ENCODE measurements around the gene FOXP1. TPM values are rescaled to one million over a fixed set of nuclear protein-coding genes. Genes with fewer than 3 reads are reported as not detected.

Gene FOXP1
- total and polyA plus RNA-seq, 2 of the 13 experiments (the other 11 are each of a cell fraction or from before 2014, with no cell fraction given) = 40.4 to 59.0 TPM

- TF ChIP-seq SIN3A (IDR thresholded peaks at IDR 0.05; ENCODE audit: borderline replicate concordance, low read depth, low read length) (peak; percentile 25; the same call in 1 of the 2 replicates), STAT5B (CRISPR knock-in tag; IDR thresholded peaks at IDR 0.05) (no peak), ZNF160 (CRISPR knock-in tag; IDR thresholded peaks at IDR 0.05) (no peak), POLR2AphosphoS2 (IDR thresholded peaks at IDR 0.05; ENCODE audit: low read depth, low read length) (no peak), KDM2A (CRISPR knock-in tag; IDR thresholded peaks at IDR 0.05; ENCODE audit: borderline replicate concordance, low read depth) (0 out of 2 replicates have a peak, but pooled peaks have one; percentile 28), ATF5 (CRISPR knock-in tag; IDR thresholded peaks at IDR 0.05; ENCODE audit: low read depth) (no peak), ZNF569 (CRISPR knock-in tag; IDR thresholded peaks at IDR 0.05; ENCODE audit: borderline replicate concordance) (no peak), ATF1 (CRISPR knock-in tag; IDR thresholded peaks at IDR 0.05) (no peak), E2F2 (CRISPR knock-in tag; IDR thresholded peaks at IDR 0.05; ENCODE audit: borderline replicate concordance) (no peak), MXD3 (CRISPR knock-in tag; IDR thresholded peaks at IDR 0.05) (no peak), UBTF (CRISPR knock-in tag; IDR thresholded peaks at IDR 0.05) (peak; percentile 46; the same call in 1 of the 2 replicates), TRIM22 (IDR thresholded peaks at IDR 0.05) (no peak), HDAC1 (CRISPR knock-in tag; IDR thresholded peaks at IDR 0.05) (0 out of 2 replicates have a peak, but pooled peaks have one; percentile 58), KLF12 (CRISPR knock-in tag; IDR thresholded peaks at IDR 0.05; ENCODE audit: borderline replicate concordance) (0 out of 2 replicates have a peak, but pooled peaks have one; percentile 40), SOX13 (IDR thresholded peaks at IDR 0.05) (no peak), SOX13 (CRISPR knock-in tag; conservative IDR thresholded peaks at IDR 0.05 in 1 of 2, IDR thresholded peaks at IDR 0.05 in 1 of 2) (no peak), ZBTB8A (CRISPR knock-in tag; IDR thresholded peaks at IDR 0.05; ENCODE audit: borderline replicate concordance, low read depth) (no peak), LCORL (IDR thresholded peaks at IDR 0.05) (no peak), LCORL (CRISPR knock-in tag; IDR thresholded peaks at IDR 0.05) (0 out of 2 replicates have a peak, but pooled peaks have one; percentile 23), ZNF83 (CRISPR knock-in tag; IDR thresholded peaks at IDR 0.05; ENCODE audit: borderline replicate concordance) (no peak), ZNF605 (CRISPR knock-in tag; IDR thresholded peaks at IDR 0.05) (peak; percentile 71; the same call in 1 of the 2 replicates), BORCS8-MEF2B (CRISPR knock-in tag; IDR thresholded peaks at IDR 0.05) (no peak; the same call in 1 of the 2 replicates), CC2D1A (CRISPR knock-in tag; IDR thresholded peaks at IDR 0.05) (no peak), SALL1 (CRISPR knock-in tag; IDR thresholded peaks at IDR 0.05) (0 out of 2 replicates have a peak, but pooled peaks have one; percentile 21)
Measured at GRCh38 chr3:71064291-71064955, 519.1 kb downstream of the FOXP1 start (continued).
